NT2/D1 (cell line): ENCODE measurements around the gene ZNF226.

ENCODE experiments used
- SUZ12 ChIP-seq: IDR thresholded peaks from 2 replicates; pipeline ENCODE4 v1.6.1; 2011; ENCODE audit not compliant: insufficient read length, insufficient read depth; ENCODE audit errors: extremely low read depth
- YY1 ChIP-seq: IDR thresholded peaks from 2 replicates; pipeline ENCODE4 v1.6.1; 2011; ENCODE audit not compliant: insufficient read length, insufficient read depth
- ZNF274 ChIP-seq: IDR thresholded peaks from 2 replicates; pipeline ENCODE4 v1.6.1; 2011; ENCODE audit warnings: mild to moderate bottlenecking, low read depth, low read length

DNA sequence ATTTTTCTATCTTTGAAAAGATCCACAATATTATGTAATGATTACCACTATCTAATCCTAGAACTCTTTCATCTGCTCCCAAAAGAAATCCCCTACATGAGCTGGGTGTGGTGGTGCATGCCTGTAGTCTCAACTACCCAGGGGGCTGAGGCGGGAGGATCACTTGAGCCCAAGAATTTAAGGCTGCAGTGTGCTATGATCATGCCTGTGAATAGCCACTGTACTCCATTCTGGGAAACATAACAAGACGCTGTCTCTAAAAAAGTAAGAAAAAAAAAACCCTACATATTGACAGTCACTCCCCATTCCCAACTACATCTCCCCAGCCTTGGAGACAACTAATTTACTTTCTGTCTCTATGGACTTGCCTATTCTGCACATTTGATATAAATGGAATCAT lies 1.1 kb upstream of the ZNF226 start:
- TF ChIP-seq ZNF274 (no peak), SUZ12 (no peak), YY1 (no peak)
